H1 (cell line): ENCODE measurements around the gene GPSM3. TPM values are rescaled to one million over a fixed set of nuclear protein-coding genes. Genes with fewer than 3 reads are reported as not detected.
A peak's percentile ranks its signal among the peaks of the same experiment; 100 is the strongest.

Experiments
- KDM5A ChIP-seq: fragments of 200-600 bp; IDR thresholded peaks from 2 replicates; pipeline ENCODE4 v1.7.1; 2012; ENCODE audit warnings: mild to moderate bottlenecking, low read length, inconsistent platforms, mixed read lengths
- USF2 ChIP-seq: IDR thresholded peaks from 2 replicates; pipeline ENCODE4 v1.6.1; 2011; ENCODE audit warnings: low read length, improper control_type of control experiment
- ZNF274 ChIP-seq: IDR thresholded peaks from 2 replicates; pipeline ENCODE4 v1.7.0; 2012; ENCODE audit warnings: low read length, borderline replicate concordance; ENCODE audit errors: extremely low read depth
- polyA plus RNA-seq, 7 experiments: library from polyadenylated mRNA; depleted of rRNA in 3 of 7; stranded (reverse) in 5 of 7; unstranded in 2 of 7; fragments of >200 nt in 5 of 7; fragments of 200-250 nt in 2 of 7; gene quantifications; 1 replicate in 5 of 7; 2 replicates in 1 of 7; 4 replicates in 1 of 7; pipeline versions ENCODE4 v1.2.1 to v1.2.3, GENCODE V29; 2011 to 2013; ENCODE audit warnings: missing spikeins in 2 of 7, mixed read lengths in 2 of 7
- total RNA-seq: library from RNA; stranded (reverse); fragmentation: NEBNext Ultra II Directional; extraction: Animal tissue kit (Norgen Biotek cat#: 25700); gene quantifications from 2 replicates; pipeline ENCODE4 v1.2.1, GENCODE V29; 2021

The GPSM3 gene
- total and polyA plus RNA-seq, 2 of the 8 experiments (the other 6 are each of a cell fraction or from before 2014, with no cell fraction given): 6.6 to 9.8 TPM

- TF ChIP-seq ZNF274 (no peak), USF2 (peak; percentile 45; the same call in 1 of the 2 replicates), KDM5A (no peak)
These were observed 13.6 kb downstream of the GPSM3 start (continued) for GRCh38 chr6:32178547-32179440.
